Astrocyte (in vitro differentiated cells and primary cell): ENCODE results near the gene PRR5L. TPM values are rescaled to one million over a fixed set of nuclear protein-coding genes. Genes with fewer than 3 reads are reported as not detected.

ENCODE experiments used
- DNase-seq: peaks from one replicate; pipeline ENCODE4 v3.0.0-alpha.2; 2010; ENCODE audit warnings: low read depth
- FAIRE-seq: peaks from 2 replicates; lab custom pipeline; 2011; peaks lifted over from hg19 to GRCh38; lab: Jason Lieb, UNC
- H2AFZ ChIP-seq: 2 replicates; pipeline ENCODE4 v1.6.0; 2012; ENCODE audit warnings: low read depth, low read length, inconsistent platforms
- H3K27ac ChIP-seq: 2 replicates; pipeline ENCODE4 v1.5.1; 2011; ENCODE audit warnings: low read depth, low read length, inconsistent platforms
- H3K27me3 ChIP-seq: 2 replicates; pipeline ENCODE4 v1.6.0; 2011; ENCODE audit warnings: low read length, inconsistent platforms; ENCODE audit not compliant: insufficient read depth
- H3K36me3 ChIP-seq: 2 replicates; pipeline ENCODE4 v1.5.1; 2011; ENCODE audit warnings: low read length, inconsistent platforms; ENCODE audit not compliant: insufficient read depth
- H3K4me1 ChIP-seq: 2 replicates; pipeline ENCODE4 v1.5.1; 2011; ENCODE audit warnings: low read length, inconsistent platforms; ENCODE audit not compliant: insufficient read depth
- H3K4me2 ChIP-seq: 2 replicates; pipeline ENCODE4 v1.6.0; 2012; ENCODE audit warnings: low read length, inconsistent platforms
- H3K4me3 ChIP-seq: 2 replicates; pipeline ENCODE4 v1.5.1; 2011; ENCODE audit warnings: low read depth, mild to moderate bottlenecking, low read length, inconsistent platforms; ENCODE audit not compliant: insufficient read depth
- H3K79me2 ChIP-seq: 2 replicates; pipeline ENCODE4 v1.6.0; 2012; ENCODE audit warnings: mild to moderate bottlenecking, low read length, inconsistent platforms; ENCODE audit not compliant: insufficient read depth
- H3K9ac ChIP-seq: 2 replicates; pipeline ENCODE4 v1.6.0; 2012; ENCODE audit warnings: mild to moderate bottlenecking, low read length, inconsistent platforms
- H3K9me3 ChIP-seq: 2 replicates; pipeline ENCODE4 v1.5.1; 2012; ENCODE audit warnings: low read depth, mild to moderate bottlenecking, low read length, inconsistent platforms; ENCODE audit not compliant: insufficient read depth
- H4K20me1 ChIP-seq: 2 replicates; pipeline ENCODE4 v1.6.0; 2012; ENCODE audit warnings: low read length, inconsistent platforms; ENCODE audit not compliant: insufficient read depth
- H3K27ac Mint-ChIP-seq: one replicate; pipeline ENCODE4 v1.8.0; 2021; ENCODE audit warnings: mild to moderate bottlenecking, mixed read lengths; ENCODE audit not compliant: unreplicated experiment
- H3K27me3 Mint-ChIP-seq: one replicate; pipeline ENCODE4 v1.8.0; 2021; ENCODE audit warnings: low read depth, mixed read lengths; ENCODE audit not compliant: unreplicated experiment
- H3K36me3 Mint-ChIP-seq: one replicate; pipeline ENCODE4 v1.8.0; 2021; ENCODE audit warnings: low read depth, mixed read lengths; ENCODE audit not compliant: unreplicated experiment
- H3K4me1 Mint-ChIP-seq: one replicate; pipeline ENCODE4 v1.8.0; 2021; ENCODE audit warnings: low read depth, mixed read lengths; ENCODE audit not compliant: unreplicated experiment
- H3K4me3 Mint-ChIP-seq: one replicate; pipeline ENCODE4 v1.8.0; 2021; ENCODE audit warnings: mild to moderate bottlenecking, moderate library complexity, mixed read lengths; ENCODE audit not compliant: unreplicated experiment
- H3K9me3 Mint-ChIP-seq: one replicate; pipeline ENCODE4 v1.8.0; 2021; ENCODE audit warnings: mild to moderate bottlenecking, mixed read lengths; ENCODE audit not compliant: unreplicated experiment
- CTCF ChIP-seq: IDR thresholded peaks from 2 replicates; pipeline ENCODE4 v1.5.1; 2011; ENCODE audit warnings: low read depth, mild to moderate bottlenecking, inconsistent platforms, low read length, moderate library complexity; ENCODE audit not compliant: insufficient read depth
- EZH2 ChIP-seq: IDR thresholded peaks from 2 replicates; pipeline ENCODE4 v1.6.1; 2012; ENCODE audit warnings: mild to moderate bottlenecking, low read length, inconsistent platforms; ENCODE audit not compliant: insufficient read depth
- total RNA-seq: library from RNA; stranded (reverse); gene quantifications from 2 replicates; pipeline ENCODE4 v1.2.1, GENCODE V29; 2021

PRR5L gene
- total RNA-seq, 1 donor from 2014 or later, result 55.6 TPM

GRCh38 chr11:36392196-36392595, 96.1 kb downstream of the PRR5L start:
- H3K36me3 Mint-ChIP-seq, result peaks cover 29% of the 10 kb centered on the region
- FAIRE-seq, result no peak

GRCh38 chr11:36394056-36394455, 98.0 kb downstream of the PRR5L start:
- Histone ChIP-seq H3K4me1 (peaks cover 10% of the 10 kb centered on the region), H3K27ac (no peak overlapping the region), H3K9me3 (no peaks in the 10 kb centered on the region), H3K9ac (no peak overlapping the region), H3K79me2 (peaks cover 4% of the 10 kb centered on the region), H3K4me2 (no peak overlapping the region), H4K20me1 (peaks cover 22% of the 10 kb centered on the region), H3K36me3 (peaks cover 10% of the 10 kb centered on the region), H3K27me3 (no peaks in the 10 kb centered on the region), H2AFZ (no peak overlapping the region), H3K4me3 (no peak overlapping the region)
- H3K9me3 Mint-ChIP-seq, result no peaks in the 10 kb centered on the region
- peaks cover 39% of the 10 kb centered on the region for H3K36me3 Mint-ChIP-seq
- FAIRE-seq (no peak), DNase-seq (no peak)
- H3K27me3 Mint-ChIP-seq, result no peaks in the 10 kb centered on the region
- H3K4me1 Mint-ChIP-seq, result peaks cover 26% of the 10 kb centered on the region
- H3K4me3 Mint-ChIP-seq, result no peak overlapping the region
- no peak overlapping the region for H3K27ac Mint-ChIP-seq
- no peak for TF ChIP-seq EZH2
- no peak for TF ChIP-seq CTCF

More at GRCh38 chr11:36392196-36392595, 96.1 kb downstream of the PRR5L start:
- Histone ChIP-seq H3K4me3 (no peak overlapping the region), H3K4me2 (no peak overlapping the region), H2AFZ (no peak overlapping the region), H3K27me3 (no peaks in the 10 kb centered on the region), H3K9ac (no peak overlapping the region), H4K20me1 (peaks cover 32% of the 10 kb centered on the region), H3K79me2 (peaks cover 10% of the 10 kb centered on the region), H3K9me3 (no peaks in the 10 kb centered on the region), H3K36me3 (peaks cover 10% of the 10 kb centered on the region), H3K27ac (no peak overlapping the region), H3K4me1 (peaks cover 6% of the 10 kb centered on the region)
- no peak for TF ChIP-seq CTCF
- no peak for TF ChIP-seq EZH2
- no peak for DNase-seq
- Mint-ChIP-seq H3K27me3 (no peaks in the 10 kb centered on the region), H3K9me3 (no peaks in the 10 kb centered on the region), H3K27ac (no peak overlapping the region), H3K4me3 (no peak overlapping the region), H3K4me1 (peaks cover 21% of the 10 kb centered on the region)

GRCh38 chr11:36394926-36395325, 98.8 kb downstream of the PRR5L start:
- Histone ChIP-seq H3K36me3 (peaks cover 14% of the 10 kb centered on the region), H3K9me3 (no peaks in the 10 kb centered on the region), H2AFZ (no peak overlapping the region), H3K27ac (no peak overlapping the region), H3K4me3 (no peak overlapping the region), H3K27me3 (no peaks in the 10 kb centered on the region), H3K79me2 (peaks cover 4% of the 10 kb centered on the region), H3K9ac (no peak overlapping the region), H4K20me1 (peaks cover 21% of the 10 kb centered on the region), H3K4me2 (no peak overlapping the region), H3K4me1 (peaks cover 10% of the 10 kb centered on the region)
- Mint-ChIP-seq H3K27me3 (no peaks in the 10 kb centered on the region), H3K27ac (no peak overlapping the region), H3K4me3 (no peak overlapping the region), H3K36me3 (peaks cover 41% of the 10 kb centered on the region), H3K4me1 (peaks cover 21% of the 10 kb centered on the region), H3K9me3 (no peaks in the 10 kb centered on the region)
- no peak for TF ChIP-seq EZH2
- no peak for TF ChIP-seq CTCF
- FAIRE-seq (no peak), DNase-seq (no peak)
